RKO (cell line): ENCODE data around the gene MAST4.
A peak's percentile ranks its signal among the peaks of the same experiment; 100 is the strongest.

Experiments used
- DNase-seq: peaks from one replicate; pipeline ENCODE4 v3.0.0-alpha.2; 2016; ENCODE audit warnings: low spot score

Gene MAST4

DNA sequence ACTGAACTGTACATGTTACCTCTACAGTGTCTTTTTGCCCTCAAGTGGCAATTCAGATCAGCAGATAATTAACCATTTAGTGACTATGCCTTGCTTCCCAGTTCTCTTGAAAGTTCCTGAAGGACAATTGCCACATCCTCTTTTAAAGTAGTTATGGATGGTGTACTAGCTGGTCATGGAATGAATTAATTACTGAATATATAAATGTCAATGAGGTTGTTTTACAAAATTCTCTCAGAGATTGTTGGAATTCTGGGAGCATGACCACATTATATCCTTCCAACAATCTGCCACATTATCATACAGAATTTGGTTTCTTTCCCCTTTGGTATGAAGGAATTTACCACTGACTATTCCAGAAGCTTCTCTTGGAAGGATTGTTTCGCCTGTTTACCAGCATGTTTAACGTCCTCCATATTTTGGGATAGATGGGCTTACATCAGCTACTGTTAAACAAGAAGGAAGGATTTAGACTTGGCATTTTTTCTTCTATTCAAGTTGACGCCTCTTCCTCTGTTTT is 424.0 kb downstream of the MAST4 start:
- DNase-seq = no peak

DNA sequence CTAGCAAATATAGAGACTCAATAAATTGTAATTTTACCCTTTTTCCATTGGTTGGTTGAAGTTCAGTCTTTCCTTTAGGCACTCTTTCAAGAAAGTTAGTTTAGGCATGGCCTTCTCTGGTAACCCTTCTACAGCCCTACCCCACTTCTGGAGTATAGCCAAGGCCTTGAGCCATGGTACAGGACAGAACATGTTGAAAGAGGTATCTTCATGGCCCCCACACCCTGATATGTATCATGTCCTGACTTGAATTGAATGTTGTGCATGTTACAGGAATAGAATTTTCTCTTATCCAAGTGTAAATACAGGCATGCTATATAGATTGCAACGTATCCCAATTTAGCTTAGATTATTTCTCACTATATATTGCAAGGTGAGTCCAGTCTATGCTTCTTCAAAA is 424.8 kb downstream of the MAST4 start:
- no peak for DNase-seq

DNA sequence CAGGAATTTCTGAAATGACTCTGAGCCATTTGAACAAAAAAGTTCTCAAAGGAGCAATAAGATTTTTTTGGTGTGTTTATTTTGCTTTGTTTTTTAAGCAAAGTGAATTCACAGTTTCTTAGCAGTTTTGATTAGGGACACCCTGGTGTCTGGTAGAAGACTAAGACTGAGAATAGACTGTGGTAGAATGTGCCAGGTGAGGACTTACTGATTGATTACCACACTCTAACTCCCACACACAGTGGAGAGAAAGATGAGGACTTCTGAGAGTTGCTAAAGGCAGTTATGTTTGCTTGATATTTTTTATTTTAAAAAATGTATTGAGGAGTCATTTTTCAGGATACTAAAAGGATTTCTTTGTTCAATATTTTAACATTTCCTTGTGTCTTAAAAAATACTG is 425.3 kb downstream of the MAST4 start:
- DNase-seq = no peak

DNA sequence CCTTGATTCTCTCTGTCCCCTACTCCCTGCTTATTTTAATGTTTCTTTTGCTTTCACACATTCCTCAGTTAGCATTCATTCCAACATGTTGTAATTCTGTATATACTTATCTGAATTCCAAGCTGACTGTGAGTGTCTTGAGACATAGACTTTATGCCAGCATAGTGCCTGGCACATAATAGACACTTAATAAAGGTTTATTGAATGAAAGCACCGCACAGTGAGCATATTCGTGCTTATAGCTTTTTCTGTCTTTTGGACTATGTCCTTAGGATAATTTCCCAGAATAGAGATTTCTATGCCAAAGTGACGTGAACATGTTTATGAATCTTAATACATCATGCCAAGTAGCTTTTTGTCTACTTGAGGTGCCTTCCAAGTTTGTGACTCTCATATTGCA is 425.8 kb downstream of the MAST4 start:
- no peak for DNase-seq

DNA sequence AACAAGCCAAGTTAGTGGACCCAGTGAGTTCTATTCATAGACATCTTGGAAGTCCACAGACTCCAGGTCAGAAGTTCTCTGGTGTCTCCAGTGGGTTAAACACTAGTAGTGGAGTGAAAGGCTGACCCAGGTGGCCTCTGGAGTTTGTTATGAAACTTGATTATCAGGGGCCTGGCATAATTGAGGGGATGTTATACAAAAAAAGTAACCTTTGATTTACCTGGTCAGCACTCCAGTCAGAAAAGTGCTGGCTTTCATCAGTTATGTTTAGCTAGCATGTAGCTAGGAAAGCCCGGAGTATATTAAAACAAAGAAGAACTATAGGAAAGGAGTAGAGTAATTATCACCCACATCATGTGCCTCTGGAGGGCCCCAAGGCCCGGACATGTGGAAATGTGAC is 429.3 kb downstream of the MAST4 start:
- DNase-seq = no peak

DNA sequence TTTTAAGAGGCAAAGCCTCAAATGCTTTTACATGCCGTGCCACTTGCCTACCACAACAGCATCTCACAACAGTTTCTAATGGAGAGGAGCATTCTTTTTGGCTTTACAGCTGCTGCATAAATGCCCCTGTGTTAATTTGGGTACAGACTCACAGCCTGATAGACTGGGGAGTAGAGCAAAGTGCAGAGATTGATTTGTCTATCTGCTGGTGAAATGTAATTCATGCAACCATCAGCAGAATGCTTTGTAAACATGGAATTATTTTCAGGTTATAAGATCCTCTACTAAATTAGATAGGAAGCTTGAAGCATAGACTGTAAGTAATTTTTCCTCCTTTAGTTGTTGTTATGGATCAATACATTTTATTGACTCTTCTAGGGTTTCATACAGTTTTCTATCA is 430.1 kb downstream of the MAST4 start:
- no peak for DNase-seq

DNA sequence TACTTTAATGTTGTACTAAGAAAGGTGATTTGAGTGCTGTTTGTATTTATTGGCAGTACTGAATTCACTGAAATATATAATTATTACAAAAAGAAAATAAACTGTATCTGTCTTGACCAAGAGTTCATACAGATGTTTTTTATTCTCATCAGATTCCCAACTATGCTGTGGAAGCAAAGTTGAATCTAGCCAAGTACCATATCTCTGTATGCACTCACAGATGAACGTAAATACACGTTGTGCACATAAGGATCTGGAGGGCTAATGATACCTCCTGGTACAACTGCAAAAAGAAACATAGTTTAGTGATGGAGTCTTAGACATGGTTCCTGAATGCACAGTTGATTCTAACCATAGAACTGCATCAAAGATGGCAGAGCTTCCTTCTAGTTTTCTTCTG is 431.0 kb downstream of the MAST4 start:
- no peak for DNase-seq

DNA sequence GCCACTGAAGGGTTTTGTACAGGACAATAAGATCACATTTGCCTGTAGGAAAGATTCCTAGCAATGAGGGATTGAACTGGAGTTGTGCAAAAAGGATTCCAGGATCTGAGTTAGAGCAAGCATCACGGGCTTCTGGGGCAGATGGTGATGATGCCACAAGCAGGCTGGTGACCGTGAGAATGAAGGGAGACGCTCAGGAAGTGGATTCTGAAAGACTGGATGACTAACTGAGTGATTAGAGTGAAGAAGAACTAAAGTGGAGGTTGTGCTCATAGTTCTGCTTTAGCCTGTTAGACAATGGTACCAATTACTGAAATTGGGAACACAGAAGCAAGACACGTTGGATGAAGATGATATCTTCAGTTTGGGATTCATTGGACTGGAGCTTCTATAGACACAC is 432.2 kb downstream of the MAST4 start:
- DNase-seq = peak; percentile 51

DNA sequence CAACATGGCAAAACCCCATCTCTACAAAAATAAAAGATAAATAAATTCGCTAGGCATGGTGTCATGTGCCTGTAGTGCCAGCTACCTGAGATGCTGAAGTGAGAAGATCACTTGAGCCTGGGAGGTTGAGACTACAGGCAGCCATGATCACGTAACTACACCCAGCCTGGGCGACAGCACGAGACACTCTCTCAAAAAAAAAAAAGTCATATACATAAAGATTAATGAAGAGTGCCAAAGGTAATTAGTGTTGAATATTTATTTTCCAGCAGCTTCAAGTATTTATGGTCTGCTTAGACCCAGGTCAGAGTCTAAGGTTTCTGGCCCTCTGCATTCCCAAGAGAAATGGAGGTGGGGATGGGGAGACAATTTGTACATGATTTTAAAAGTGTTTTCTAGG is 432.7 kb downstream of the MAST4 start:
- no peak for DNase-seq

DNA sequence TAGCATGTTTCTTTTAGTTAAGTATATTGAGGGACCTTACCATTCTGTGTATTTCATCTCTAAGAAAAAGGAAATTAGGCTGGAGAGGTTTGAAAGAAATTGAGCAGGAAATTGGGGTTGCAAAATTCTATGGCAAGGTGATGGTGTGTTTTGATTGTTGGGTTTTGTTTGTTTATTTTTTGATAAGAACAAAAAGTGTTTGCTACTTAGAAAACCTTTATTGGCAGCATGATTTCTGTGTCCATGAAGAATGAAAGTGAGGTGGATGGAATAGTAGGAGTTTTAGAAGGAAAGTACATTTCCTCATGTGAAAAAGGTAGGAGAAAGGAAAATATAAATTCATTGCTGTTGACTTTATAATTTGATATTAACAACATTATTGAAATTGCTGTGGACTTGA is 433.3 kb downstream of the MAST4 start:
- no peak for DNase-seq

DNA sequence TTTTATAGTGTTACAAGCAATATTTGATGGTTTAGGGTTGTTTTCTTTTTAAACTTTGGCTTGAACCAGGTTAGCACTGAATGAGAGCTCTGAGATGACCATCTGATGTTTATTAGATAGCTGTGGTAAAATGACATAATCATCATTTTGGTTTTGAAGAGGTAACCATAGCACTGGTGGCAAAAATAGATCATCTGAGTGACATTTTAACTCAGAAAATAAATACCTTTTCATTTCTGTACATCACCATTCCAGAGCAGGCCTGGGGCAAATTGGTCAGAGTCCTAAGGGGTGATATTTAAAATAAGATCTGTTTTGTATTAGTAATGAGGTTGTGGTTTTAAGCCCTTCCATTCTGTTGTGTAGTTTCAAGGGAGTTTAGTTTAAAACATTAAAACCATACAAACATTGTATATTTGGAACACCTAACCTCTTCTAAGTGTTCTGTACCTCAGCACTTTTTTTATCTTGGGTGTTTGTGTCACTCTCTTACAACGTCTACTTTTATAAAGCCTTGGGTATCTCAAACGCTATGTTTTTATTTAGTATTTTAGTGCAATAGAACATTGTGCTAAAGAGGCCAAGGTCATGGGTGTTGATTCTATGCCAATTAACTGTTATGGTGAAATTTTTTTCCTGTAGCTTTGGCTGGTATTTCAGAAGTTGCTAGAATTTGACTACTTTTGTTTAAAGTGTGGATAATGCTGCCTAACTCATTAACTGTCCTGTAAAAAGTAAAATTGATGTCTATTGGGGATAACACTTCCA is 434.3 kb downstream of the MAST4 start:
- DNase-seq = no peak

DNA sequence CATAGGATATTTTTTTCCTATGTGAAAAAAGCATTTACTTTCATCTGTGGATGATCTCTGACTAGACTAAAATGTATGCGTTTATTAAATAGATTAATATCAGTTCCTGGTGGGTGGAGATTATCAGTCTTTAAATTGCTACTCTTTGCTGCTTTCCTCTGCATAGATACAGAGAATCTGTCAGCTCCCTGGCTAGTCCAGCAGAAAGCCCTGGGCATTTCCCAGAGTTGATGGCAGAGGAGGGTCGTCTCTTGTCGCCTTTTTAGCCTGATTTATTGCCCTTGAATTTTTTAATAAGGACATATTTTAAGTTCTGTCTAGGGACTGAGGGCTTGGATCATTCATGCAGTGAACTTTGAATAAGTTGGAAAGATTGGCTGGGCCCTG is 434.9 kb downstream of the MAST4 start:
- DNase-seq = no peak

DNA sequence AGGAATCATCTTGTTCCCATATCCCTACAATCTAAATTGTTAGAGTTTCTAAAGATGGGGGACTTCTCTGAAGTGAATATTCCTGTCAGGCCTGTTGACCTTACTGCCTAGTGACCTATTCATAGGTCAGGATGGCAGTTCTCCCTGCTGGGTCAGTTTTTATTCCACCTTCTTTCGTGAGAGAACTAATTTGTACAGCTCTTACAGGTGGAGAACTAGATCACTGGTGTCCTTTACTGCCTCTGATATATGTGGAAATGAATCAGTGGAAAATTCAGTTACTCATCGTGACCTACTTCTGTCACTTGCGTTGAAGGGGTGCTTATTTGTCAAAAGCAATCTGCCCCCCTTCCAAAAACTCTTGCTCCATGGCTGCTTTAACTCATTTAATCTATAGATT is 435.5 kb downstream of the MAST4 start:
- DNase-seq = peak; percentile 47

DNA sequence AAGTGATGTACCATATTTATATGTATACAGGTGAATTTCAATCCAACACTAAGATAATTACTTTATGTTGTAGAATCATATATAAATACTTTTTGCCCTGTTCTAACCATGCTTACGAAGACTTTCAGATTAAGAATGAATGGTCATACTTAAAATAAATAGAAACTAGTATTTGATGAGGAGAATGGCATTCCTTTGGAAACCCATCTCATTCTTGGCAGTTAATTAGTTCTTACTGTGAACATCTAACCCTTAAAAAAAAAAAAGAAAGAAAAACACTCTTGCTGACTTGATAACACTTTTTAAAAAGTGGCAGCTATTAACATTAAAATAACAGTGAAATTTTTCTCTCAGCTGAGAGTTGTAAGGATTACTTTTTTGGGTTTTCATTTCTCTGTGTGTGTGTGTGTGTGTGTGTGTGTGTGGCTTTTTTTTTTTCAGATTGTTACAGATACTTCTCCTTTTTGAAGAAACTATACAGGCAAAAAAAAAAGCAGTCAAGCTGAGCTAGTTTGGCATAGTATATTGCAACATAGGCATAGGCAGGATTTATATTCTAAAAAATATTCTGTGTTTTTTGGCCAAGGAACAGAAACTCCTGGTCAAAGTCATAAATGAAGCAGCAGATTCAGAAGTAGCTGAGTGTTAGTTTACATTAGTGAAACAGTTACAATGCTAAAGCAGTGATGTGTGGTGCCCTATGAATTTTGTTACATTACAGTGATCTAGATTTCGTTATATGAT is 436.9 kb downstream of the MAST4 start:
- no peak for DNase-seq

DNA sequence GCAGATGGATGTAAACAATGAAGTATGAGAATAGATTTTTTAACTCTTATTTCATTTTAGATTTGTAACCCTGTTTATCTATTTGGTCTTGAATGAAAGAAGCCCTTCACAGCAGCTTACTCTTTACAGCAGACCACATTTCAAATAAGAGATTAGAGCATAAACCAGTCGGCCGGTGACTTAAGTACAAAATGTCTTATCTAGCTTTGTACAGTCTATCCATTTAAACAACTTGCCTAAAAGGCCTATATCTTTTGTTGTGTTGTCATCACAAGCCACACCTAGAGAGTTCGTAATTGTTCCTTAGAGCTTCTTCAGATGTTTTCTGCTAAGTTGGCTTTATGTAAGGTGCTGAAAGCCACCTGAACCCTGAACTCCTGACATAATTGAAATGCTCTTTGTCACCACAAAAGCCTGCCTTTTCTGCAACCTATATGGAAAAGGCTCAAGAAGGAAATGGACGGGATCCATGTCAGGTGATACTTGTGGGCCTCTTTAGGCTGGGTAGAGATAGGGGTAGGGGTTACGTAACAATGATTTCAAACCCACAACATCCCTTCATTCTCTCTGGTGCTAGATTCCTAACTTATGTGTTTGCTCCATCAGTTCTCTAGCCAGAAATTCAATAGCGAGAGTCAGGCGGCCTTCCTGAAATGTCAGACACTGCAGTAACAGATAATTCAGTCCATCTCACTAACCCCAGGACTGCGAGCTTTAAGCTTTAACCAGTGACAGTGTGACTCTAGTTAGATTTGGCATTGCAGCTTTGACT is 437.9 kb downstream of the MAST4 start:
- no peak for DNase-seq

DNA sequence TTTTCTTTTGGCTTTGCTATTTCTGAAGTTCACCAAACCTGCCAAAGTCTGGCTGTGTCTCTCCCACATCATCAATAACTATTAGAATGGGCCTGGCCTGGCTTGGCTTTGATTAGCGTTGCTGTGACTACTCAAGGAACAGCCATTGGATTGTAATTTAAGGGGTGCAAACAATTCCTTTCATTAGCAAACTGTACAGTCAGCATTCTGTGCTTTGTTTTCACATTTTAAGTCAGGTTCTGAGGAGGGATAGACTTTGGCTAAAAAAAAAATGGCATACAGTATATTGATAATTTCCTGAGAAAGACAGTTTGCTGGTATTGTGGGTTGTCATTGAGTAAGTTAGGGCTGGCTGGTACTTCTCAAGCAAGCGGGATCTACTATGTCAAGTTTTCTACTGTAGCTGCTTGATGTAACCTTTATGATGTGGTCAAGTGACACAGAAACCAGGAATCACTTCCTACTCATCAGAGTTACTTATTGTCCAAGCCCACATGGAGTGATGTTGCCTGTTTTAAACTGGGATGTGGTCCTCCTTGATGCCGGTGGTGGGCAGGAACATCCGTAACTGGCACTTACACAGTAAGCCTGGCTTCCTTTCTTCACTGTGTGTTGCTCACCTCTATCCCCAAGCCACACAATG is 439.0 kb downstream of the MAST4 start:
- peak; percentile 29 for DNase-seq

DNA sequence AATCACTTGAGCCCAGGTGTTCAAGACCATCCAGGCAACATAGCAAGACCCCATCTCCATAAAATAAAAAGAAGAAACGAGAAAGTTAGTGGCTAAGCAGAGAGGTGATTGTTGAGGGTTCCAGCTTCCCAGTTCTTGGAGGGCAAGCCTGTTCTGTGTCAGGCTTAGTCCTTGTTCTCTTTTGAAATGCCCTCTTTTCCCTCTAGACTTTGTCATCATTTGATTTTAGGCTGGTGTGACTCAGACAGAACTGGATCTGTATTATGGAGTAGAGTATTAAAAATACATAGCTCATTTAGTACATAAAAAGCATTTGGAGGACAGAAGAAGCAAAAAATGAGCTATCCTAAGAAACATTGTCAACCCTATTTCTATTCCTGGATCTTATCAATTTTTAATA is 441.0 kb downstream of the MAST4 start:
- DNase-seq = no peak

DNA sequence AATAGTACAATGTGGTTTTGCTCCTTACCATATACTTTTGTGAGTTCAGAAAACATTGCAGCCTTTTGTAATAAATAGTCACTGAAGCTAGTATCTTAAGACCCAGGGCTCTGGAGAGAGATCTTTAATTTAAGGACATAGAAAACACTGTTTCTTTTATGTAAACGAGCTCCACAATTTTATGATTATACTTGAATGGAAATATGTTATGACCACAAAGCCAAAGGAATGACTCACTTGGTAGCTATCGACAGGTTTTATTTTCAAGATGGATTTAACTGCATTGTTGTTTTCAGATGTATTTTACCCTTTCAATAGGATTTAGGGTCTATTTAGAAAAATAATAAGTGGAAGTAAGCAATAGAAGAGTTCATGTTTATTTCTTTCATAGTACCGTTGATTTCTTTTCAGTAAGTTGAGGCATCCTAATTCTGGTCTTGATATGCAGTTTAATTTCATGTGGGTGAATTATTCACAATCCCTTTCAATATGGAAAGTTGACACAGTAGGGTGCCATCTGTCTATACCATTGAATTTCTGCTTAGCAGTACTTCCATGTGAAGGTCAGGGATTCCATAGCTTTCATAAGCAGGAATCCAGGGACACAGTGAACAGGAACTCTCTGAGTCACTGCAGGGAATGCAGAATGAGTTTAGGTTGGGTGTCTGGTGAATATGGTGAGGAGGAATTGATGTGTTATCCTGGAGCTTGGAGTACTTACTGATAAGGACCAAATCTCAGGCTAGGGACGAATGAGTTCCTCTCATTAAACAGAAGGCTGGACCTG is 442.8 kb downstream of the MAST4 start:
- peak; percentile 50 for DNase-seq

DNA sequence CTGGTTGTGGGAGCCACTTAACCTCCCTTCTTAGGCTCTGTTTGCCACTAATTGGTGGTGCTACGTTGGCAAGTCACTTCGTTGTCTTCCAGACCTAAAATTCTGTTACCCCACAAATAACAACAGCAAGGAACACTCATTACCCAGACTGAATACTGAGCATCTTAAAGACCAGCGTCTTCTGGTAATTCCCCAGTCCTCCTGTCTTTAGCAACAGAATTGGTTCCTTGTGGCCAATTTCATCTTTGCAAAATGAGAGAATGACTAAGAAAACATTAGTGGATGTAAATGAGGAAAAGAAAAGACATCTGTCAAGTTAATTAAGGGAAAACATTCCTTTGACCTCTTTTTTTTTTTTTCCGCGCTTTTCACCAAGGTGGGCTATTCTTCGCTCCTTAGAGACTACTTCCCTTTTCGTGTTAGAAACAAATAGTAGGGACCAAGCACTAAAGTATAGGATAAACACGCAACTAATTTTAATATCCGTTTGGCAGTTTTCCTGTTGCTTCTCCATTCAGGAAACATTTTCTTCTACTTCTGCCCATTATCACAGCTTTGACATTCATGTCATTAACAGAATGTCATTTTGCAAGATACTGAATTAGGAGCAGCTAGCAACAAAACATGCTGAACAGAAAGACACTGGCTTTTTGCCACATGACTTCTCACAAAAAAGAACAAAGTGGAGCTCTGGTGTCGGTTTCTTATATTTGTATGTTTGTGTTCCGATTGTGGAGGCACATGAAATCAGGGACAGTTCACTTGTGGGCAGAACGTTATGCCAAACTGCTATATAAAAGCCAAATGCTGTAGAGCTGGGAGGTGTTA is 446.2 kb downstream of the MAST4 start:
- no peak for DNase-seq

DNA sequence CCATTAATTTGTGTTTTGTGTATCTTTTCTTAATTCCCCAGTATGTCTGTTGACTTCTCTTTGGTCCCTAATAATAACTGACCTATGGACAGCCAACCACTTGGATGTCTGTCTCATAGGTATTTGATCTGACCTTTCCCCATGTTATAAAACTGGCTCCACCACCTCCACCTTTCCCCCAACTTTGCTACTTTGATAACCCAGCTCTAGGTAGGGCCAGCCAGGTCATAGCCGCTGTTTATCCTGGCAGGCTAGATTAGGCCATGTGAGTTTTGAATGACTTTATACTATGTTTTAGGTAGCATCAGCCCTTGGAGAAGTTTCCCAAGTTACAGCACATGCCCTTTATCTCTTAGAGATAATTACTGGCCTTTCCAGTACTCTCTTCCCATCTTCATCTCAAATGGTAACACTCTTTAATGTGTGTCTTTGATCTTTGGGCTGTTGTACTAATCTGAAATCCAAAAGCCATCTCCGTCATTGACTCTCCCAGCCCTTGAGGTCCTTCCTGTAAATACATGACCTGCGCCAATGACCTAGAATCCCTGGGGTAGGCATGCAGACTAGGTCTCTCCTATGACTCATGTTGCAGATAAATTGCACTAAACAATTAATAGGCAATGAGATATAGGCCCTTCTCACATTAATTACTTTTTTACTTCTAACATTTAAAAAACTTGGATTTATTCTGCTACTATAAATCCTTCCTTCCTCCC is 447.8 kb downstream of the MAST4 start:
- DNase-seq = no peak
